HG03159 (cell line): Measurements from ENCODE around the gene GLIPR2.
"Not testable (repeated sequence)": the region's sequence is repeated elsewhere in the genome, so short reads cannot be mapped to it uniquely, and the experiment has no call there.

Source experiments
- ATAC-seq: cut with Tn5 transposase; IDR thresholded peaks from one replicate; pipeline ENCODE4 v1.9.1; 2021; ENCODE audit warnings: mild to moderate bottlenecking, moderate library complexity; ENCODE audit not compliant: unreplicated experiment

The GLIPR2 gene, protein sequence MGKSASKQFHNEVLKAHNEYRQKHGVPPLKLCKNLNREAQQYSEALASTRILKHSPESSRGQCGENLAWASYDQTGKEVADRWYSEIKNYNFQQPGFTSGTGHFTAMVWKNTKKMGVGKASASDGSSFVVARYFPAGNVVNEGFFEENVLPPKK

DNA sequence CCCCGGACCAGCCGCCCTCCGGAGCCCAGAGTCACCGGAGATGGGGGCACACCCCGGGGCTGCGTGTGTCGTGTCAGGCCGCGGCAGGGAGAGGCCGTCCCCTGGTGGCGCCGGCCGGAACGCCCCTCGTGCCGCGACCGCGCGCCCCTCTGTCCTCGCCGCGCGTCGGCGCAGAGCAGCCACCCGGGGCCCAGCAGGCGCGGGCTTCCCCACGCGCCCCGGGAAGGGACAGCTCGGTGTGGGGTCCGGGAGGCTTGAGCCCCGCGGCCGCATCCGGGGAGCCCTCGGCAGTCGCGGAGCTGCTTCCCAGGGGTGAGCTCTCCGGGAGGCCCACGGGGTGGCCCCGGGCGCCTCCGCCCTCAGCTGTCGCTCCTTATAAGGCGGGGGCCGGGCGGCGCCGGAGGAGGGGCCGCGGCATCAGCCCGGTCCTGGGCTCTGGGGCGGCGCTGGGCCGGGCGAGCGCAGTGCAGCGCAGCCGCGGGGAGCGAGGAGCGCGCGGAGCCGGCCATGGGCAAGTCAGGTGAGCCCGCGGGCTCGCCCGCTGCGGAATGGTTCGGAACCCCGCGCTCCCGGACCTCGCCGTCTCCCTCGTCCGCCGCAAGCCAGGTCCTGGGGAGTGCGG is at the start of gene GLIPR2:
Gene GLIPR2, plus strand, starts transcription at position 462 of the 622 bp plus-strand sequence. Its CDS starts 46 bp downstream, at position 508.
- peak; percentile 91 for ATAC-seq

DNA sequence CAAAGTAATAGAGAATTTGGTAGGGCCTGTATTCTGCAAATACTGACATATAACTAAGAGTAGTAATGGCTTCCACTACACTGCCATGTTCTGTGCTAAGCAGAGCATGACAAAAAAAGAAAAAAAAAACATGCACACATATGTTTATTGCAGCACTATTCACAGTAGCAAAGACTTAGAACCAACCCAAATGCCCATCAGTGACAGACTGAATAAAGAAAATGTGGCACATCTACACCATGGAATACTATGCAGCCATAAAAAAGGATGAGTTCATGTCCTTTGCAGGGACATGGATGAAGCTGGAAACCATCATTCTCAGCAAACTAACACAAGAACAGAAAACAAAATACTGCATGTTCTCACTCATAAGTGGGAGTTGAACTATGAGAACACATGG is 49.5 kb upstream of the GLIPR2 start:
- ATAC-seq, result not testable (repeated sequence)

DNA sequence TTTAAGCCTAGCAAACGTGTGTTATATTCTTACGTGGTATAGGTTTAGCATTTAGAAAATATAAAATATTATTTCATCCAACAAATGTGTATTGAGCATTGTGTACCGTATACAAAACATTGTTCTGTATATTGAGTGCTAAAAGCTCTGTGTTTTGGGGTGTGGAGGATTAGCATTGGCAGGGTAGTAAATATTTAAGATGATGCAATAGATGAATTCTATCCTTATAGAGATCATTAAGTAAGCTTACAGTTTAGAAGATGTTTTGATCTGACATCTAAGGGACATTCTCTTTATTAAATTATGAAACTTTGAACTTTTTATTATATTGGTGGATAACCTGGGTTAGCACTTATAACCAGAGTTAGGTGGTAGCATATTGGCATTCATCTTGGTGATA is 48.5 kb upstream of the GLIPR2 start:
- ATAC-seq, result no peak

DNA sequence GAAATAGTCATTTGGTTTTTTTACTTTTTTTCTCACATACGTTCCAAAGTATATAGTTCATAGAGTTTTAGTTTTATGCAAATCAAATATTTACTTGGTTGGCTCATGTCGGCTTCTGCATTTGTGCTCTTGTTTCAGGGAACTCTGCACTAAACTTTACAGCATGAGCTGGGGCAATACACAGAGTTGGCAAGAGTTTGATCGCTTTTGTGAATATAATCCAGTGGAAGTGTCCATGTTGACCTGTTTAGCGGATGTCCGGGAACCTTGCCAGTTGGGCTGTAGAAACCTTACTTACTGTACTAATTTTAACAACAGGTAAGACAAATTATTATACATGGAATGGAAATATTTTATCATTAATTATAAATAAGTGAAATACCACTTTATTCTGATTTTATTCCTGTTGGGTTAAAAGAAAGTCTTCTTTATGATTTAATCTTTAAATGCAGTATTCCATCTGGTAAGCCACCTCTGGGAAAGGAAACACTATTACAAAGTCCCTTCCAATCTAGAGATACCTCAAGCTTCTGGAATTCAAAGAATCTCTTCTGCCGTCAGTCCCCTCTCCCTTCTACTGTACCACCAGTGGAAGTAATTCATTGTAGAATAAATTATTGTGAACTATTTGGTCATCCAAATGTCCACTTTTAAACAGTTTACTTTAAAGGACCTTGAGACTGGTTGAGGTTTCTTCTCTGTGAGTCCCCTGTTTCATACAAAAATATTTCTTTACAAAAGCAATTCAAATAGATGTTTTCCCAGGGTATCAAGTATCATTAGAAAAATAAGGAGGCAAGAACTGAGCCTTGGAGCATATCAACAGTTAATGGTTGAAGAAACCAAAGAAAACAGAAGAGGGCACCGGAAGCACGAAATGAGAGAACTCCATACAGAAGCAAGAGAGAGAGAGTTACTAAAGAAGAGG is 45.2 kb upstream of the GLIPR2 start:
- no peak for ATAC-seq

DNA sequence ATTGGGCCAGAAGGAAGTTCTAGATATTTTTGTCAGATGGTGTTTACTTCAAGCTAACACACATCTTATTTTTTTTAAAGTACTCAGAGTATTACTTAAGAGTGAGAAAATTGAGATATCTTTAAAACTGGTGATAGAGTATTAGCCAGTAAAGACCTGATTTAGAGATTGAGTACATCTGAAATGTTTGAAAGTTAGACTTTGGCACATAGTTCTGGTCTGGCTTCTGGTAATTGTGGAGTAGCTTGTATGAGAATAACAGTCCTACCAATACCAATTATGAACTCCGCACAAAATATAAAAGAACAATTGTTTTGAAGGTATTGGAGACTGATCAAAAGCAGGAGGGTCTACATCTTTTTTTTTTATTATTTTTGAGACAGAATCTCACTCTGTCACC is 44.5 kb upstream of the GLIPR2 start:
- no peak for ATAC-seq

DNA sequence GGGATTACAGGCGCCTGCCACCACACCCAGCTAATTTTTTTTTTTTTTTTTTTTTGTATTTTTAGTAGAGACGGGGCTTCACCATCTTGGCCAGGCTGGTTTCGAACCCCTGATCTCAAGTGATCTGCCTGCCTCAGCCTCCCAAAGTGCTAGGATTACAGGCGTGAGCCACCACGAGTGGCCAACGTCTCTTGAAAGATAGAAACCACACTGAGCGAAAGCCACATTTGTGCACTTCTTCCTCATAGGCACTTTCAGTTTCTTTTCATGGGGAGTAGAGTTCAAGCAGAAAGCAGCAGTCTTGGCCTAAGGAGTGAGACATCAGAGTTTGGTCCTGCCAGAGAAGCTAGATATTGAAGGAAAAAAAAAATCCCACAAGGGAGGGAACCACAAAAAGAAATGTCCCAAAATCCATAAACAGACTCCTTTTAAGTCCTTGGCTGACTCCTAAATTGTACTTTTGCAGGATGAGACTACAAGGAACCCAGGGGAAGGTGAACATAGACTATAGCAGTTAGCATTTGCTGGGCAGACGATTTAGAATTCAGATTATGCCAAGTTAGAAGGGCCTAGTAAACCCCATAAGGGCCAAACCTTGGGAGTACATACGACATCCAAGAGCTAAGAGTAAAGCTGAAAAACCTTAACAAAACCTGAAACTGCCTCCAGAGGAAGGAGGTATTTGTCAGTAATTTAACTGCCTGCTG is 43.9 kb upstream of the GLIPR2 start:
- peak; percentile 94 for ATAC-seq

DNA sequence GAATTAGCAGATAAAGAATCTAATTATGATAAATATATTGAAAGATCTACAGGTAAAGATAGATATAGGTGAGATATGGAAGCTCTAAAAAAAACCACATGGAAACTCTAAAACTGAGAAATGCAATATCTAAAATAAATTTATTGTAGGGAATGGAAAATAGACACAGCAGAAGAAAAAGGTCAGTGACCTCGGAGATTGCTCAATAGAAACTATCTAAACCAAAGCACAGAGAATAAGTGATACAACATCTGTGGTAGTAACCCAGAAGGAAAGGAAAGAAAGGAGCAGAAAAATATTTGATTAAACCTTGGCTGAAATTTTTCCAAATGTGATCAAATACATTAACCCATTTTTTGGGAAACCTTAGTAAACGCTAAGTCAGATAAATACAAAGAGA is 43.1 kb upstream of the GLIPR2 start:
- ATAC-seq, result no peak

DNA sequence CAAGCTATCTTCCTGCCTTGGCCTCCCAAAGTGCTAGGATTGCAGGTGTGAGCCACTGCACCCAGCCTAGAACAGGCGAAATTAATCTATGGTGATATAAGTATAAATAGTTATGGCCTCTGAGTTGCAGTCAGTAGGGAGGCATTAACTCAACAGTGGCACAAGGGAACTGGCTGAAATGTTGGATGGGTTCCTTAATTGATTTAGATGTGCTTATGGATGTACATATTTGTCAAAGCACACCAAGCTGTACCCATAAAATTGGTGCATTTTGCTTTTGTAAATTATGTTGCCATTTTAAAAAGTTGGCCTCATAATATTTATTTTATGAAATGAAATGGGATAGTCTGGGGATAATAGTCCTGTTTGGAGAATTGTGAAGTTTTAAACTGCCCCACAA is 36.8 kb upstream of the GLIPR2 start:
- ATAC-seq, result no peak

DNA sequence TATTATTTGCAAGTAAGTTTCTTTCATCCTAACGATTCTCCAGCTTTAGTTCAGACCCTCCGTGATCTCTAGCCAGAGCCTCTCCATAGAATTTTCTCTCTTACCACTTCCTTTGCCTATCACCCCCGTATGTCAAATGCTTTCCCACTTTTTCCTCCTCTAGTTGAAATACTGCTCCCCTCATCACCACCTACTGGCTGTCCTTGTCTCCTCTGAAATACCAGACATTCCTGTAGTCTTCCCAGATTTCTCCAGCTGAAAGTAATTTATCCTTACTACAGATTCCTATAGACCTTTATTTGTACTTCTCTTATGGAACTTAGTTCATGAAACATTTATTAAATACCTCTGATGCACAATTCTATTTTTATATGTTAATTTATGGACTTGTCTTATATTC is 36.0 kb upstream of the GLIPR2 start:
- ATAC-seq, result no peak

DNA sequence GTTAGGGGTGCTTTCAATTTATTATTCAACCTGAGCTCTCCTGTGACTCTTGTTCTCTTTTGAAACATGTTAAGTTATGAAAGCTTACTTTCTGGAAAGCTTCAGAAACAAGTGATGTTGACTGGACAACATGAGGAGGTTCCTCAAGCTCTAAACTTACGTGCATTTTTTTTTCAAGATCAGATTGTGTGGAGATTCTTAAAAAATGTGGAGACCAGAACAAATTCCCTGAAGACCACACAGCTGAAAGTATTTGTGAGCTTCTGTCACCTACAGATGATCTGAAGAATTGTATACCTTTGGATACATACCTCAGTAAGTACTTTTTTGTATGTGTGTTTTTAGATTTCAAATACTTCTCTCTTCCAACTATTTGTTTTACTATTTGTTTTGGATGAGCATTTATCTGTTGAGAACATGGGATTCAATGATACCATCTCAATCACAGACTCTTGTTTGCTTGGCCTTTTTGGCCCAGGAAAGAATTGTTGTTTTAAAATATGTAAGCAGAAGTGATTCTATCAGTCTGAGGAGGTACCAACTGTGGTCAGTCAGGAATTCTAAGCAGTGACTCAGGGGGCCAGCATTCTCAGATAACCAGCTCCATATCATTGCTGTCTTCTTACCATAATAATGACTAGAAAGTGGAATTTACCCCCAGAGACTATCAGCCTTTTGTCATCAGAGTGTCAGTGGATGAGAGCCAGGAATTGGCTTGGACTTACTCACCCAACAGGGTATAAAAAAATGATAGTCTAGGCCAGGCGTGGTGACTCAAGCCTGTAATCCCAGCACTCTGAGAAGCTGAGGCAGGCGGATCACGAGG is 34.4 kb upstream of the GLIPR2 start:
- no peak for ATAC-seq

DNA sequence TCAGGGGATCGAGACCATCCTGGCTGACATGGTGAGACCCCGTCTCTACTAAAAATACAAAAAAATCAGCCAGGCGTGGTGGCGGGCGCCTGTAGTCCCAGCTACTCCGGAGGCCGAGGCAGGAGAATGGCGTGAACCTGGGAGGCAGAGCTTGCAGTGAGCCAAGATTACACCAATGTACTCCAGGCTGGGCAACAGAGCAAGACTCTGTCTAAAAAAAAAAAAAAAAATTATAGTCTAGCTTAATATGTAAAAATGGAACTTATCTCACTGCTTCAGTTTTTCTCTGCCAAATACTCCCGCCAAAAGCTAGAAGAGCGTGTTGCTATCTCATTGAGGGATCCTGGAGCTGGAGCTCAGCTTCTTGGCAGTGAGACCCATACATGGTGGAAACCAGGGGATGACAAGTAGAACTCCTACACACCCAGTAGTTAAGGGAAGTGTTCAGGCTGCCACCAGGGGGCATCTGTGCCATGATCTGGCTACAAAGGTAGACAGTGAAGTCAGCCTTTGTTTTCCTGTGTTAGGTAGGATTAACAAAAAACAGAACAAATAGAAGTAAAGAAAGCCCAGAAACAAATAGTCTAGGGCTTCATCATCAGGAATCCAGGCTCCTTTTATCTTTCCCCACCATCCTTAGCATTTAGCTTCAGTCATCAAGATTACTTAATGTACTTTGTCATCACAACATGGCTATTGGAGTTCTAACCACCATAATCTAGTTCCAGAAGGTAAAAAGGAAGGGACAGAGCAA is 33.6 kb upstream of the GLIPR2 start:
- no peak for ATAC-seq

DNA sequence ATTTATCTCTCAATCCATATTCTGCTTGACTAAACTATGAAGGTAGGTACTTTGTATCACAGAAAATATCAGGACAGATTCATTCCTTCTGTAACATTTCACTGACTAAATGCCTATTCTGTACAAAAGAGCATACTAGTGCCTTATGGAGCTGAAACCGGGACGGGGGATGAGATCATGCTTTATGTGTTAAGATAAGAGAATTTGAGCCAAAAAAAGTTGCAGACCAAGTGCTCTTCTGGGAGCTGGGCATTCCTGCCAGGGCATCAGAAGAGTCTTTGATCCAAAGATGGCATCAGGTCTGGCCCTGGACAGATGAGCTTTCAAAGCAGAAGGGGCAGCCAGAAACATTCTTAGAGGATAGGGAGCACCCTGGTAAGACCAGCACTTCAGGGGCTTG is 27.5 kb upstream of the GLIPR2 start:
- ATAC-seq, result no peak

DNA sequence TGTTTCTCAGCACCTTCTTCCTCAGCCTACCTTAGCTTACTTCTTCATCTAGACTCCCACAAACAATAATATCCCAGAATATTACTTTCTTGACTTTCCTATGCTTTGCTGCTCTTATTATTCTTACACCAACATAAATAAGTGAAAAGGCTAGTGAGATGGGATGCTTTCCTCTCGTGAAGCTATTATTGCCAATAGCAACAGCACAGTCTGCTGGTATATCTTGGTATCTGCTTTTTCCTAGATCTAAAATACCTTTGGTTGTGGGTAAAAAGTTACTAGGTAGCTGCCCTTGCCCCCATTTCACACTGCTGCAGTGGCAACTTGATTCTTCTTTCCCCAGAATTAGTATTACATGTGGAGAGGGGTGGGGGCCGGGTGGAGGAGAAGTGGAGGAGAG is 26.1 kb upstream of the GLIPR2 start:
- no peak for ATAC-seq

DNA sequence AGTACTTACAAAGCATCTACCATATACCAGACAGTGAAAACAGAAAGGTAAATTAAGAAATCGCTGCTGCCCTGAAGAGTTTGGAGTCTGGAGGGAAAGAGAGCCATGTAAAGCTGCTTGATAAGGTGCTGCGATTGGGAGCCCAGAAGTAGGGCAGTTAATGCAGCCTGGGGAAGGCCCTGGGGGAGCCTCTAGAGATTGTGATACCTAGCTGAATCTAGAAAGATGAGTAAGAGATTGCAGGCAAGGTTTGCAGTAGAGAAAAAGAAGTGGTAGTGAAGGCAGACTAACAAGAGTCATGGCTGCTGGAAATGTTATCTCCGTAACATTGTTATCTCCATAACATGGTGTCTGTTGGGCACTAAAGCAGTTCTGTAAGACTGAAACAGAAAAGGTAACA is 24.0 kb upstream of the GLIPR2 start:
- no peak for ATAC-seq

DNA sequence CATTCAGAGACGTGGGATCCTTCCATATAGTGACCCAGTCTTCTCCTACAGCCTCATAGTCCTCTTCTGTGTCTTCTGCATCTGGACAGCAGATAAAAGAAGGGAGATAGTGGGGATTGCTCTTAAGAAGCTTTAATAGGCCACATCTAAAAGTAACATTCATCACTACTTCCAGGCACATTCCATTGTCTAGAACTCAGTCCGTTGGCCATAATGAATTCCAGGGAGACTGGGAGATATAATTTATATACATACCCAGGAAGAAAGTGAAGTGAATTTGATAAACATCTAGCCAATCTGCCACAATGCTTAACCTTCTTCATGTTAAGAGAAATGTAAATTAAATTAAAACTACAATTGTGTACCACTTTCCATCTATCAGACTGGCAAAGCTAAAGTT is 22.5 kb upstream of the GLIPR2 start:
- ATAC-seq, result no peak

DNA sequence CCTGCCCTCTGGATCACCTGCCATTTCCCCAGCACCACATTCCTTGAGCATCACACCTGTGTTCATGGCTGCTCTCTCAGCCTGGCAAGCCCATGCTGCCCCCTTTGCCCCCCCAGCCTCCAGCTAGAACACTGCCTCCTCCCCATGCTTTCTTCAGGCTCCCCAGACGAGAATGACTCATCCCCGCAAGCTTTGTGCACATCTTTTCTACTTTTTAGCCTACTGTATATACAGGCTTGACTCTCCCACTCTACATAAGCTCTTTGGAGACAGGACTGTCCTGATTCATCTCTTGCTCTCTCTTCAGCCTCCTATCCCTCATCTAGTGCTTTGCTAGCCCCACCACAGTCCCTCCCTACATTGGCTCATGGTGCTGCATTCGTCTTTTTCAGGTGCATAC is 19.9 kb upstream of the GLIPR2 start:
- ATAC-seq, result no peak

DNA sequence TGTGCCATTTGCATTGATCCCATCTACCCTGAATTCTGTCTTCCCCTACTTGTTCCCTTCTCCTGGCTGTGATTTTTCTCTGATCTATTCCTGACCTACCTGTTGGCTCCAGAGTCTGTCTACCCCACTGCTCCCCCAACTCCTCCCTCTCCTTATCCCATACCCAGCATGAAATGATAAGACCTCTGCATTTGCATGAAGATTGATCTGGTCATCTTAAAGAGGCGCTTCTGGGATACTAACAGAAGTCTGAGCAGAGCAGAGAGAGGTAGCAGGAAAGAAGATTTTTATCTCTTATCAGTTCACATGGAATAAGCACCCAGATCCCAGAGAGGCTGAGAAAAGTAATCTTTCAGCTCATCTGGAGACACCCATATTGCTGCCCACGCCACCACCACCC is 18.3 kb upstream of the GLIPR2 start:
- ATAC-seq, result no peak

DNA sequence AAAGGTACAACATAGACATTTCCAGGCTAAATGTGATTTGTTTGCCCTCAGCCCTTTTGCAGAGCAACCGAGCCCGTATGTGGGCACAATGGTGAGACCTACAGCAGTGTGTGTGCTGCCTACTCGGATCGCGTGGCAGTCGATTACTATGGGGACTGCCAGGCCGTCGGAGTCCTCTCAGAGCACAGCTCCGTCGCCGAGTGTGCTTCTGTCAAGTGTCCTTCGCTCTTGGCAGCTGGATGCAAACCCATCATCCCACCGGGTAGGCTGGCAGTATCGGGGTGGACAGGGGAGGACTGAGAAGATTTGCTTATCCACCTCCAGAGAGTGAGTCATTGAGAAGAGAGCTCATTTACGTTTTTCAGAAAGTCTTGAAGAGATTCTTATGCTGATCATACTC is 17.8 kb upstream of the GLIPR2 start:
- ATAC-seq, result no peak

DNA sequence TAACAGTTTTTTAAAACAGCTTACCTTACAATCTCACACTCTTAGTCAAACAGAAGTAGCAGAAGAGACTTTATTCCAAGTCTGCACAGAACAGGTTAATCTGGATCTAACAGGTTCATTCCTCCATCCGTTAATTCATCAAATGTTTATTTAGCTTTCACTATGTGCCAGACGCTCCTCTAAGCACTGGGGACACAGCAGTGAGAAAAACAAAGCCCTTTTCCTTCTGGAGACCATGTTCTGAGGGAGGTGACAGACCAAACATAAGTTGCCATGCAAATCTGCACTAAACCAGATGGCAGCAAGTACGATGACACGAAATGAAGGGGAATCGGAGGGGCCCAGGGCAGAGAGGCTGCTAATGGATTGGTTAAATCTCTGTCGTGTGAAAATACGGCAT is 17.1 kb upstream of the GLIPR2 start:
- no peak for ATAC-seq

DNA sequence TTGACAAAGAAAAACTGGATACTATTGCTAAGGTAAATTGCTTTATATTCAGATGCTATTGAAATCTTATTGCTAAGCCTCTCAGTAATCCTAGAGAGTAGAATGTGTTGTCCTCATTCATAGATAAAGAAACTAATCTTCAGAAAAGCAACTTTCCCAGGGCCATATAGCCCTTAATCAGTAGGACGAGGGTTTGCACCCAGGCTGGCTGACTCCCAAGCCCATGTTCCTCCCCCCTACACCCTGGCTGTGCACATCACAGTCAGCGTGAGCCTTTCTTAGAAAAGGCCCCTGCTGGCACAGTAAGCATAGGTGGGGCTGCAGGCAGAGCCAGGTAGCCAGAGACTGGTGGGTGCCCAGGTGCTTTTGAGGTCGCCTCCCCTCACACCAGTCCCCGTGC is 15.8 kb upstream of the GLIPR2 start:
- no peak for ATAC-seq
